ENCODE results near the gene WNT16.
A peak's percentile ranks its signal among the peaks of the same experiment; 100 is the strongest.

Gene WNT16

DNA sequence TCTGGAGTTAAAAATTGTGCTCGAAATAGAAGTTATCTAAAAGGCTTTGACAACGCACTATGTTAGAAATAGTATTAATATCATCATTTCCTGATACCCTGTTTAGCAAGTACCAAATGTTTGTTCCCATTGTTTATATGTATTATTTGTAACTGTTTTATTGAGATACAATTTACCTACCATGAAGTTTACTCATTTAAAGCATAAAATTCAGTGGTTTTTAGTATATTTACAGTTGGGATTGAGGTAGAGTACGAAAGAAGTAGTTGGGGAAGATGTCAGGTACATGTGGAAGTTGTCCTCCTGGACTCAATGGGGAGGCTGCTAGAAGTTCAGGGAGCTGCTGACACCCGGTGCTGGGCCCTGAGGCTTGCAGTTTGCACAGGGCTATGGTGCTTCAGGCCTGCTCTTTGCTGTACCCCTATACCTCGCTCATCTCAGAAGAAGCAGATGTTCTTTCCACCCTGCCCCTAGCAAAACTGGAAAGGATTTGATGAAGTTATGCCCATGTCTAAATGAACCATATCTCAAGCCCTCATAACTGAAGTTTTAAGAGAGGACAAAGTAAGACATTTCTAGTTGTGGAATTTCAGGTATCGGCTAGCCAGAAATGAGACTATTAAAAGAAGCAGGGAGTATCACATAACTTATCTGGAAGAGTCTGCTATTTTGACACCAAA, 25.2 kb upstream of the WNT16 start:
- Mint-ChIP-seq H3K27ac (no peak overlapping the region), H3K4me3 (no peak overlapping the region), H3K36me3 (ENCODE audit: low read depth) (no peaks in the 10 kb centered on the region), H3K4me1 (peaks cover 39% of the 10 kb centered on the region), H3K27me3 (ENCODE audit: low read depth) (no peaks in the 10 kb centered on the region), H3K9me3 (no peaks in the 10 kb centered on the region)
- TF ChIP-seq, protein P1, sequence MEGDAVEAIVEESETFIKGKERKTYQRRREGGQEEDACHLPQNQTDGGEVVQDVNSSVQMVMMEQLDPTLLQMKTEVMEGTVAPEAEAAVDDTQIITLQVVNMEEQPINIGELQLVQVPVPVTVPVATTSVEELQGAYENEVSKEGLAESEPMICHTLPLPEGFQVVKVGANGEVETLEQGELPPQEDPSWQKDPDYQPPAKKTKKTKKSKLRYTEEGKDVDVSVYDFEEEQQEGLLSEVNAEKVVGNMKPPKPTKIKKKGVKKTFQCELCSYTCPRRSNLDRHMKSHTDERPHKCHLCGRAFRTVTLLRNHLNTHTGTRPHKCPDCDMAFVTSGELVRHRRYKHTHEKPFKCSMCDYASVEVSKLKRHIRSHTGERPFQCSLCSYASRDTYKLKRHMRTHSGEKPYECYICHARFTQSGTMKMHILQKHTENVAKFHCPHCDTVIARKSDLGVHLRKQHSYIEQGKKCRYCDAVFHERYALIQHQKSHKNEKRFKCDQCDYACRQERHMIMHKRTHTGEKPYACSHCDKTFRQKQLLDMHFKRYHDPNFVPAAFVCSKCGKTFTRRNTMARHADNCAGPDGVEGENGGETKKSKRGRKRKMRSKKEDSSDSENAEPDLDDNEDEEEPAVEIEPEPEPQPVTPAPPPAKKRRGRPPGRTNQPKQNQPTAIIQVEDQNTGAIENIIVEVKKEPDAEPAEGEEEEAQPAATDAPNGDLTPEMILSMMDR (IDR thresholded peaks at IDR 0.05; ENCODE audit: unreplicated experiment in 3 of 3) = no peak

DNA sequence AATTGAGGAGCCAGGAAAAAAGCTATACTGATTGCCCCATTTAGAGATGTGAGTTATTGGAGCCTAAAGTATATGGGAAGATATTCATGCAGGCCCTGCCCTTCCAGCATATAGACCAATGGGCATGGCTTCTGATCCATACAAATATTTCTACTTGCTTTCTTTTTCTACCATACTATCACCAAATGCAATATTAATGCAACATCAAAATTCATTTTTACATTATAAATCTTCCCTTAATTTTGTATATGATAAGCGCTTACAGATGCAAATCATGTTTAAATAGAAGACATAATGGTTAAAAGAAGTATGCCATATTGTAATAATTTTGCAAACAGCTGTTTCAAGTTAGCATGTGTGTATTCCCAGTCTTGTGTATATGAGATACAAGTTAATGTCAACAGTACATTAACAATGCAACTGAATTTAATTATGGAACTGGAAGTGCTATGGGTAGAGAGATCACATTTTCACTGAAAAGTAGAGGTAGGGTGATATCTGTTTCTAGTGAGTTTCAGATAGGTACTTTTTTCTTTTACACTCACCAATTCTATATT, 24.6 kb upstream of the WNT16 start:
- Mint-ChIP-seq H3K4me3 (no peak overlapping the region), H3K4me1 (peaks cover 33% of the 10 kb centered on the region), H3K9me3 (no peaks in the 10 kb centered on the region), H3K27ac (peak overlapping the region in 2 of 3 experiments; percentile 4 to 38), H3K36me3 (ENCODE audit: low read depth) (no peaks in the 10 kb centered on the region), H3K27me3 (ENCODE audit: low read depth) (no peaks in the 10 kb centered on the region)
- TF ChIP-seq, protein P1 (IDR thresholded peaks at IDR 0.05; ENCODE audit: unreplicated experiment in 3 of 3) = no peak

DNA sequence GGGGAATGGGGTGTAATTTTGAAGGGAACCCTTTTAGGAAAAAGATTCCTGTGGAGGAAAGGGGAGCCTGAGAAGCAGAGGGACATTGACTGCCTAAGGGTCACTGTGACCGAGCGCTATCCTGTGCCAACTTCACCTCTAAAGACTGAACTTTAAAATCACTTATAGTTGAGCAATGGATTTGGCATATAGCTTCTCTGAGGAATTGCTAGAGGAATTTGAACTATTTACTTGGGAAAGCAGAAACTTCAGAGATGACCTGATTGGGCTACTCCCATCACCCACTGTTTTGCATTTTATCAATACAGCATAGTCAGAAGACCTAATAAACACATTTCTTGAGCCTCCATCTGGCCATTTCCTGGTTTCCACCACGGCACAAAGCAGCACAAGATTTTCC, 23.7 kb upstream of the WNT16 start:
- no peak overlapping the region for H3K4me3 Mint-ChIP-seq
- TF ChIP-seq, protein P1 (IDR thresholded peaks at IDR 0.05; ENCODE audit: unreplicated experiment in 3 of 3) = no peak
- no peaks in the 10 kb centered on the region for H3K27me3 Mint-ChIP-seq (ENCODE audit: low read depth)
- peaks cover 4% of the 10 kb centered on the region for H3K36me3 Mint-ChIP-seq (ENCODE audit: low read depth)
- no peak overlapping the region for H3K27ac Mint-ChIP-seq
- peaks cover 4% of the 10 kb centered on the region for H3K9me3 Mint-ChIP-seq
- peaks cover 33% of the 10 kb centered on the region for H3K4me1 Mint-ChIP-seq

DNA sequence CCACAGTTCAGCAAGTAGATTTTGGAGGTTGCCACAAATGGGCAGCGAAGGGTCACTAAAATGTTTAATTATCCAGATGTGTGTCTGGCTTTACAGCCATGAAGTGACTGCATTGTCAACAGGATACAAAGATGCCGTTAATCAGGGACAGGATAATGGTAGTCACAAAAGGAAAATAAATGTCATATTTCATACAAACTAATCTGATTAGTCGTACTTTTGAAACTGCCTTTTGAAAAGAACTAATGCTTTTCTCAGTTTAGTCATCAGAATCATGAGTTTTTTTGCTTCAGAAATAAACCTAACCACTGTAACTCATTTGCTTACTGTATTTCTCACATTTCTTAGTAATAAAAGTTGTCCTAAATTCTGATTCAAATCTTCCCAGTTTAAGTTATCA, 22.2 kb upstream of the WNT16 start:
- peaks cover 4% of the 10 kb centered on the region for H3K36me3 Mint-ChIP-seq (ENCODE audit: low read depth)
- H3K27me3 Mint-ChIP-seq (ENCODE audit: low read depth) = no peaks in the 10 kb centered on the region
- H3K4me3 Mint-ChIP-seq = no peak overlapping the region

DNA sequence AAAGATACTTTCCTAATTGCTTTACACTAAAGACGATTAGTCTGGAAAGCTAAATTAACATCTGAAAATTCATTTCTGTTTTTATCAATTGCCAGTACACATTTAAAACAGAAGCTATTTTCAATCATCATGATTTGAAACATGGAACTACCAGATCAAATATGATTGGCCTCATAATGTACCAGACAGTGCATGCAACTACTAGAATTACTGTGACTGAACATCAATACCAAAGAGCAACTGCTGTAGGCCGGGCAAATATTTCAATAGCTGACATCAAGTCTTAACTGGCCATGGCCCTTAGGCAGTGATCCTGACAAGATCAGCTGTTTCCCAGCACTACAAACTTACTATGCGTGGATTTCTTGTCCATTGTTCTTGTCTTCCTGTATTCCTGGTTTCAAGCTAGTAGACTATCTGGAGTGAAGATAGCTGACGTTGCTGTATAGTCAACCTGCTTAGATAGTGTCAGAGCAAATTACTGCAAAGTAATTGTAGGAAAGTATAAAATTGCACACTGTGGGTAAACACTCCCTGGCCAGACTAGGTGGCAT, 21.7 kb upstream of the WNT16 start:
- H3K4me3 Mint-ChIP-seq = no peak overlapping the region

More for the DNA sequence above, 22.2 kb upstream of the WNT16 start:
- TF ChIP-seq, protein P1 (IDR thresholded peaks at IDR 0.05; ENCODE audit: unreplicated experiment in 3 of 3) = no peak
- Mint-ChIP-seq H3K4me1 (peaks cover 29% of the 10 kb centered on the region), H3K9me3 (peaks cover 14% of the 10 kb centered on the region), H3K27ac (no peak overlapping the region)

More for the DNA sequence above, 21.7 kb upstream of the WNT16 start:
- H3K36me3 Mint-ChIP-seq (ENCODE audit: low read depth) = peaks cover 4% of the 10 kb centered on the region
- TF ChIP-seq, protein P1 (IDR thresholded peaks at IDR 0.05; ENCODE audit: unreplicated experiment in 3 of 3) = no peak
- peaks cover 24% of the 10 kb centered on the region for H3K4me1 Mint-ChIP-seq
- peaks cover 14% of the 10 kb centered on the region for H3K9me3 Mint-ChIP-seq
- no peak overlapping the region for H3K27ac Mint-ChIP-seq
- H3K27me3 Mint-ChIP-seq (ENCODE audit: low read depth) = no peaks in the 10 kb centered on the region

Measured in nephron (organoid).